ENCODE results near the gene LYL1. TPM values are rescaled to one million over a fixed set of nuclear protein-coding genes. Genes with fewer than 3 reads are reported as not detected.

Gene LYL1
- total RNA-seq, 1 experiment from 2014 or later = 0.63 TPM

DNA sequence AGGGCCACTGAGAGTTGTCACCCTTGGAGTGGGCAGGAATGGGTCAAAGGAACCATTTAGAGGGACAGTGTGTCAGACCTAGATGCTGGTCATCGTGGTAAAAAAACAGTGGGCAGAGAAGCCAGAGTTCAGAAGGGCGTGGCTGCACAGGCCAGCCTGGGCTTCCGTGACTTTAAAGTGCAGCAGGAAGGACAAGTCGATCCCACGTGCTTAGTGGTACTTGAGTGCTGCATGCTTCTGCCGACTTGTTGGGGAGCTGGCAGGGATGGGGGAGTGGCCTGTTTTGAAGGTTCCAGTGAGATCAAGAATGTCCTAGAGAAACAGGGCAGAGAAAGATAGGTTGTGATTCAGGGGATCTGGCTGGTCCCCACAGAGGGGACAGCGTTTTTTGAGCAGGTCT, 17.0 kb downstream of the LYL1 start:
- peaks cover 10 to 36% of the 10 kb centered on the region in 2 experiments for H3K4me1 Mint-ChIP-seq
- WGBS (ENCODE audit: extremely low coverage, insufficient read length, low lambda C conversion rate) = no CpG with 5 or more reads among the region's 7 CpGs
- H3K9me3 ChIP-seq (ENCODE audit: control insufficient read depth, low read depth, low read length) = no peaks in the 10 kb centered on the region

More for the DNA sequence above, 17.0 kb downstream of the LYL1 start:
- Histone ChIP-seq H2AK5ac (ENCODE audit: insufficient read length, low read length) (no peak overlapping the region), H3K27ac (ENCODE audit: insufficient read length, low read depth, low read length) (no peak overlapping the region), H3T11ph (ENCODE audit: low read length) (no peak overlapping the region), H3K18ac (ENCODE audit: insufficient read length, low read depth, low read length) (no peak overlapping the region), H2BK20ac (ENCODE audit: low read depth, low read length, poor library complexity, severe bottlenecking) (no peak overlapping the region), H3K79me2 (ENCODE audit: insufficient read depth, low read length) (no peaks in the 10 kb centered on the region), H4K91ac (ENCODE audit: insufficient read length, low read depth, low read length) (no peak overlapping the region), H3K4me1 (ENCODE audit: insufficient read depth, low read length) (peaks cover 5% of the 10 kb centered on the region; the same call in 1 of the 2 replicates), H4K8ac (replicated peaks; ENCODE audit: insufficient read length, low read depth, low read length) (no peak overlapping the region), H3K23ac (ENCODE audit: insufficient read length, low read depth, low read length) (no peak overlapping the region), H3K9ac (ENCODE audit: extremely low read depth, insufficient read length, low read length) (no peak overlapping the region), H2BK120ac (ENCODE audit: low read depth, low read length, poor library complexity, severe bottlenecking) (no peak overlapping the region), H3K4me2 (ENCODE audit: insufficient read depth, insufficient read length, low read length) (no peak overlapping the region), H2BK5ac (ENCODE audit: insufficient read length, low read length) (no peak overlapping the region), H2BK12ac (ENCODE audit: insufficient read length, low read depth, low read length) (no peak overlapping the region), H2AFZ (ENCODE audit: low read length) (no peak overlapping the region), H4K5ac (ENCODE audit: insufficient read length, low read depth, low read length) (no peak overlapping the region), H3K27me3 (ENCODE audit: insufficient read depth, low read length) (no peaks in the 10 kb centered on the region; the same call in 1 of the 2 replicates), H4K20me1 (ENCODE audit: control insufficient read depth, insufficient read depth, insufficient read length) (no peaks in the 10 kb centered on the region), H3K56ac (ENCODE audit: insufficient read length, low read depth, low read length) (no peak overlapping the region), H3K23me2 (ENCODE audit: insufficient read length, low read depth, low read length, poor library complexity, severe bottlenecking) (peaks cover 2% of the 10 kb centered on the region), H3K14ac (ENCODE audit: insufficient read depth, low read length) (no peak overlapping the region), H3K79me1 (ENCODE audit: insufficient read depth, low read depth, low read length, poor library complexity, severe bottlenecking) (no peaks in the 10 kb centered on the region), H3K4ac (ENCODE audit: low read depth, low read length) (no peak overlapping the region), H2BK15ac (ENCODE audit: low read depth, low read length) (no peak overlapping the region)
- Mint-ChIP-seq H3K9me3 (no peaks in the 10 kb centered on the region), H3K4me3 (no peak overlapping the region), H3K27ac (no peak overlapping the region), H3K27me3 (ENCODE audit: low read depth) (peaks cover 53% of the 10 kb centered on the region), H3K36me3 (ENCODE audit: insufficient read depth in 1 of 3, low read depth in 3 of 3) (no peaks in the 10 kb centered on the region)
- TF ChIP-seq, protein P1, sequence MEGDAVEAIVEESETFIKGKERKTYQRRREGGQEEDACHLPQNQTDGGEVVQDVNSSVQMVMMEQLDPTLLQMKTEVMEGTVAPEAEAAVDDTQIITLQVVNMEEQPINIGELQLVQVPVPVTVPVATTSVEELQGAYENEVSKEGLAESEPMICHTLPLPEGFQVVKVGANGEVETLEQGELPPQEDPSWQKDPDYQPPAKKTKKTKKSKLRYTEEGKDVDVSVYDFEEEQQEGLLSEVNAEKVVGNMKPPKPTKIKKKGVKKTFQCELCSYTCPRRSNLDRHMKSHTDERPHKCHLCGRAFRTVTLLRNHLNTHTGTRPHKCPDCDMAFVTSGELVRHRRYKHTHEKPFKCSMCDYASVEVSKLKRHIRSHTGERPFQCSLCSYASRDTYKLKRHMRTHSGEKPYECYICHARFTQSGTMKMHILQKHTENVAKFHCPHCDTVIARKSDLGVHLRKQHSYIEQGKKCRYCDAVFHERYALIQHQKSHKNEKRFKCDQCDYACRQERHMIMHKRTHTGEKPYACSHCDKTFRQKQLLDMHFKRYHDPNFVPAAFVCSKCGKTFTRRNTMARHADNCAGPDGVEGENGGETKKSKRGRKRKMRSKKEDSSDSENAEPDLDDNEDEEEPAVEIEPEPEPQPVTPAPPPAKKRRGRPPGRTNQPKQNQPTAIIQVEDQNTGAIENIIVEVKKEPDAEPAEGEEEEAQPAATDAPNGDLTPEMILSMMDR (conservative IDR thresholded peaks at IDR 0.05) = no peak
- no peak for DNase-seq

All from H9 (cell line).